ENCODE measurements around the gene EFNA3.

Gene EFNA3

GRCh38 chr1:155127967-155128754 lies 49.5 kb downstream of the EFNA3 start:
- peak overlapping the region; percentile 100 for H3K27ac ChIP-seq
- TF ChIP-seq CTCF (conservative IDR thresholded peaks at IDR 0.05) = no peak

GRCh38 chr1:155128755-155129473 lies 50.3 kb downstream of the EFNA3 start:
- peak overlapping the region; percentile 100 for H3K27ac ChIP-seq
- TF ChIP-seq CTCF (conservative IDR thresholded peaks at IDR 0.05) = no peak

DNA sequence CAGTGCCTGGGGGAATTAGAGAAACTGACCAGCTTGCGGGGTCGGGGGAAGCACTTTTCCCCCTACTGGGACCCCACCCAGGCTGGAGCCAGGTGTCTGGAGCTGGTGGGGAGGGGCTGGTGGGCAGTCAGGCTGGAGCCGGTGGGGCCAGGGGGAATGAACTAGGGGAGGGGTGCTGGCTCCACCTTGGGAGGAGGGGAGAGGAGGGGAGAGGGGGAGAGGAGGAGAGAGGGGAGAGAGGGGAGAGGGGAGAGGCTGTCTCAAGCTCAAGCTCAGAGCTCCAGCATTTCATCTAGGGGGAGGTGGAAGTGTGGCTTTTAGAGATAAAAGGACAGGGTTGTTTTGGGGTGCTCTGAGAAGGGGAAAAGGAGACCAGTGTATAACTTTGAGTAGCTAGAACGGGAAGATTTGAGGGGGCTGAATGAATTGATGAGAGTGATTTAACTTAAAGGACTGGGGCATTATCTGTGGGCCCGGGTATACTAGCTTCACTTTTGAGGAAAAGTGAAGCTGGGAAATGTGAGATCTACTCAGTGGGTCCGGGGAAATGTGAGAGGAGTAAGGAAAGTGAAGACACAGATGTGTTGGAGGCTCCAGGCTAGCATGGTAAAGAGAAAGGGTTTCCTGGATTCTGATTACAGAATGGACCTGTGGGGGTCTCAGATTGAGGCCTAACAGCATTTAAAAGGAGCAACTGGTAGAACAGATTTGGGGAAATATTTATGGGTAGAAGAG lies 51.8 kb downstream of the EFNA3 start:
- peak overlapping the region; percentile 100 for H3K27ac ChIP-seq
- no peak for TF ChIP-seq CTCF (conservative IDR thresholded peaks at IDR 0.05)

GRCh38 chr1:155131285-155131684 lies 52.6 kb downstream of the EFNA3 start:
- TF ChIP-seq CTCF (conservative IDR thresholded peaks at IDR 0.05) = no peak
- H3K27ac ChIP-seq = peak overlapping the region; percentile 100

- H3K27ac ChIP-seq = peak overlapping the region; percentile 100
- no peak for TF ChIP-seq CTCF (conservative IDR thresholded peaks at IDR 0.05)
Measured at GRCh38 chr1:155131856-155132255, 53.2 kb downstream of the EFNA3 start.

DNA sequence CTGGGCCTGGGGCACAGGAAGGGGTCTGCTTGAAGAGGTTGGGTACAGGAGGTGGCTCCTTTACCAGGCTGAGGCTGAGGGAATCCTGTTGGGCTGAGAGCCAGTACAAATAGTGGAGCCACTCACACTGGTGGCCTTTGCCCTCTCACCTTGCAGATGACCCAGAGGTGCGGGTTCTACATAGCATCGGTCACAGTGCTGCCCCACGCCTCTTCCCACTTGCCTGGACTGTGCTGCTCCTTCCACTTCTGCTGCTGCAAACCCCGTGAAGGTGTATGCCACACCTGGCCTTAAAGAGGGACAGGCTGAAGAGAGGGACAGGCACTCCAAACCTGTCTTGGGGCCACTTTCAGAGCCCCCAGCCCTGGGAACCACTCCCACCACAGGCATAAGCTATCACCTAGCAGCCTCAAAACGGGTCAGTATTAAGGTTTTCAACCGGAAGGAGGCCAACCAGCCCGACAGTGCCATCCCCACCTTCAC lies 55.2 kb downstream of the EFNA3 start:
- TF ChIP-seq CTCF (conservative IDR thresholded peaks at IDR 0.05) = no peak
- H3K27ac ChIP-seq = peak overlapping the region; percentile 100

DNA sequence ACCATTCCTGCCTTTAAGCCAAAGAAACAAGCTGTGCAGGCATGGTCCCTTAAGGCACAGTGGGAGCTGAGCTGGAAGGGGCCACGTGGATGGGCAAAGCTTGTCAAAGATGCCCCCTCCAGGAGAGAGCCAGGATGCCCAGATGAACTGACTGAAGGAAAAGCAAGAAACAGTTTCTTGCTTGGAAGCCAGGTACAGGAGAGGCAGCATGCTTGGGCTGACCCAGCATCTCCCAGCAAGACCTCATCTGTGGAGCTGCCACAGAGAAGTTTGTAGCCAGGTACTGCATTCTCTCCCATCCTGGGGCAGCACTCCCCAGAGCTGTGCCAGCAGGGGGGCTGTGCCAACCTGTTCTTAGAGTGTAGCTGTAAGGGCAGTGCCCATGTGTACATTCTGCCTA lies 55.7 kb downstream of the EFNA3 start:
- H3K27ac ChIP-seq = peak overlapping the region; percentile 100
- TF ChIP-seq CTCF (conservative IDR thresholded peaks at IDR 0.05) = no peak

All from VCaP (cell line).